DOHH2 (cell line): ENCODE results near the gene HSBP1L1.

Experiments
- H3F3A ChIP-seq: fragments of 200-600 bp; sonication (generic), shearing (Covaris generic); 2 replicates; pipeline ENCODE4 v1.6.0; 2016; ENCODE audit warnings: antibody characterized with exemption, mild to moderate bottlenecking; ENCODE audit not compliant: control insufficient read depth, insufficient read depth
- H3K27ac ChIP-seq: fragments of 200-600 bp; sonication (generic); 2 replicates; pipeline ENCODE4 v1.5.1; 2014; ENCODE audit warnings: low read depth, mild to moderate bottlenecking, low read length, moderate library complexity
- H3K27me3 ChIP-seq: fragments of 200-600 bp; sonication (generic); 2 replicates; pipeline ENCODE4 v1.6.1; 2014; ENCODE audit warnings: mild to moderate bottlenecking, low read length, mixed read lengths; ENCODE audit not compliant: control insufficient read depth
- H3K36me3 ChIP-seq: fragments of 200-600 bp; sonication (generic); 2 replicates; pipeline ENCODE4 v1.6.1; 2014; ENCODE audit warnings: mild to moderate bottlenecking, low read length, moderate library complexity, mixed read lengths; ENCODE audit not compliant: control insufficient read depth
- H3K4me1 ChIP-seq: fragments of 200-600 bp; sonication (generic); 2 replicates; pipeline ENCODE4 v1.6.1; 2014; ENCODE audit warnings: mild to moderate bottlenecking, low read length, mixed read lengths; ENCODE audit not compliant: control insufficient read depth
- H3K4me2 ChIP-seq: fragments of 200-600 bp; sonication (generic); 2 replicates; pipeline ENCODE4 v1.6.0; 2014; ENCODE audit warnings: mild to moderate bottlenecking, low read length, moderate library complexity
- H3K4me3 ChIP-seq: fragments of 200-600 bp; sonication (generic); 2 replicates; pipeline ENCODE4 v1.5.1; 2014; ENCODE audit warnings: mild to moderate bottlenecking, low read length, mixed read lengths
- H3K79me2 ChIP-seq: fragments of 200-600 bp; sonication (generic); 2 replicates; pipeline ENCODE4 v1.6.1; 2014; ENCODE audit warnings: mild to moderate bottlenecking, low read length, mixed read lengths; ENCODE audit not compliant: control insufficient read depth
- H3K9me2 ChIP-seq: fragments of 200-600 bp; sonication (generic); replicated peaks from 2 replicates; pipeline ENCODE4 v1.6.1; 2014; ENCODE audit warnings: mild to moderate bottlenecking, low read length, mixed read lengths; ENCODE audit not compliant: control insufficient read depth
- H3K9me3 ChIP-seq: fragments of 200-600 bp; sonication (generic); 2 replicates; pipeline ENCODE4 v1.6.1; 2014; ENCODE audit warnings: antibody characterized with exemption, low read length, mixed read lengths; ENCODE audit not compliant: control insufficient read depth, insufficient read depth
- H4K20me1 ChIP-seq: fragments of 200-600 bp; sonication (generic); 2 replicates; pipeline ENCODE4 v1.6.0; 2014; ENCODE audit warnings: low read depth, mild to moderate bottlenecking, antibody characterized with exemption, low read length, moderate library complexity; ENCODE audit not compliant: control insufficient read depth, insufficient read depth
- CTCF ChIP-seq: fragments of 200-600 bp; sonication (generic); IDR thresholded peaks from one replicate; pipeline ENCODE4 v1.5.1; 2014; ENCODE audit warnings: antibody characterized with exemption, mild to moderate bottlenecking, low read depth, low read length; ENCODE audit not compliant: poor library complexity, severe bottlenecking
- EZH2phosphoT487 ChIP-seq: fragments of 200-600 bp; sonication (generic); IDR thresholded peaks from 2 replicates; pipeline ENCODE4 v1.6.1; 2017; ENCODE audit warnings: borderline replicate concordance, mild to moderate bottlenecking, antibody characterized with exemption, low read length, moderate library complexity, mixed read lengths

Gene HSBP1L1

DNA sequence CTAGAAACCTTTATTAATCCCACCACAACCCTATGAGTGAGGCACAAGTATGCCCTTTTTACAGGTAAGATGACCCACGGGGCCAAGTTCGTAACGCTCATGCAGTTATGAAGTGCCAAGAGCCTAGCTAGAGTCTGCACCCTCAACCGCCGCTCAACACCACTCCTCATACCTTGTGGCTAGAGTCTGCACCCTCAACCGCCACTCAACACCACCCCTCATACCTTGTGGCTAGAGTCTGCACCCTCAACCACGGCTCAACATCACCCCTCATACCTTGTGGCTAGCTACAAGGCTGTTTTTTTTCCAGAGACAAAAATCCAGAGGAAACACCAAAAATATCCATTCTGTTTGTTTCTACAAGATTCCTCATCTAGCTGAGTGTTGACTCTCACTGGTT lies 19.4 kb downstream of the HSBP1L1 start:
- H3K9me2 ChIP-seq, result no peaks in the 10 kb centered on the region
- peaks cover 70% of the 10 kb centered on the region for H4K20me1 ChIP-seq
- H3K9me3 ChIP-seq, result no peaks in the 10 kb centered on the region
- no peak for TF ChIP-seq CTCF
- TF ChIP-seq EZH2phosphoT487, result no peak
- H3K36me3 ChIP-seq, result peaks cover 83% of the 10 kb centered on the region
- H3K27me3 ChIP-seq, result no peaks in the 10 kb centered on the region
- peaks cover 100% of the 10 kb centered on the region for H3K79me2 ChIP-seq
- no peak overlapping the region for H3K27ac ChIP-seq
- peaks cover 24% of the 10 kb centered on the region for H3K4me1 ChIP-seq
- no peaks in the 10 kb centered on the region for H3F3A ChIP-seq
- no peak overlapping the region for H3K4me2 ChIP-seq
- no peak overlapping the region for H3K4me3 ChIP-seq

- peaks cover 70% of the 10 kb centered on the region for H3K36me3 ChIP-seq
- TF ChIP-seq EZH2phosphoT487, result no peak
- TF ChIP-seq CTCF, result no peak
These were observed 20.7 kb downstream of the HSBP1L1 start for GRCh38 chr18:79985172-79985571.

GRCh38 chr18:79986726-79987125 lies 22.3 kb downstream of the HSBP1L1 start:
- Histone ChIP-seq H3K9me3 (no peaks in the 10 kb centered on the region), H3F3A (no peaks in the 10 kb centered on the region), H3K36me3 (peaks cover 63% of the 10 kb centered on the region), H3K9me2 (no peaks in the 10 kb centered on the region), H3K27ac (no peak overlapping the region), H3K27me3 (no peaks in the 10 kb centered on the region), H3K4me3 (peak overlapping the region; percentile 93), H4K20me1 (peaks cover 54% of the 10 kb centered on the region), H3K4me2 (peak overlapping the region; percentile 74), H3K79me2 (peaks cover 75% of the 10 kb centered on the region), H3K4me1 (peaks cover 28% of the 10 kb centered on the region)
- no peak for TF ChIP-seq EZH2phosphoT487
- no peak for TF ChIP-seq CTCF

More at GRCh38 chr18:79985172-79985571, 20.7 kb downstream of the HSBP1L1 start:
- peaks cover 28% of the 10 kb centered on the region for H3K4me1 ChIP-seq
- no peaks in the 10 kb centered on the region for H3K9me3 ChIP-seq
- H3F3A ChIP-seq, result no peaks in the 10 kb centered on the region
- peaks cover 59% of the 10 kb centered on the region for H4K20me1 ChIP-seq
- no peaks in the 10 kb centered on the region for H3K27me3 ChIP-seq
- peaks cover 90% of the 10 kb centered on the region for H3K79me2 ChIP-seq
- H3K27ac ChIP-seq, result no peak overlapping the region
- no peak overlapping the region for H3K4me3 ChIP-seq
- H3K9me2 ChIP-seq, result no peaks in the 10 kb centered on the region
- H3K4me2 ChIP-seq, result no peak overlapping the region
